HUES48 (cell line): ENCODE results near the gene LRP1B.

Source experiments
- H3K27ac ChIP-seq: one replicate; pipeline ENCODE4 v1.7.0; 2013; ENCODE audit warnings: low read depth, low read length, inconsistent platforms
- H3K27me3 ChIP-seq: 2 replicates; pipeline ENCODE4 v1.6.1; 2013; ENCODE audit warnings: mild to moderate bottlenecking, low read length; ENCODE audit not compliant: control insufficient read depth, insufficient read depth
- H3K36me3 ChIP-seq: 2 replicates; pipeline ENCODE4 v1.6.1; 2013; ENCODE audit warnings: low read length; ENCODE audit not compliant: control insufficient read depth, insufficient read depth
- H3K4me1 ChIP-seq: 2 replicates; pipeline ENCODE4 v1.6.1; 2013; ENCODE audit warnings: mild to moderate bottlenecking, low read length; ENCODE audit not compliant: control insufficient read depth, insufficient read depth
- H3K4me3 ChIP-seq: 2 replicates; pipeline ENCODE4 v1.5.1; 2013; ENCODE audit warnings: mild to moderate bottlenecking, low read depth, low read length
- H3K9ac ChIP-seq: 2 replicates; pipeline ENCODE4 v1.6.1; 2013; ENCODE audit warnings: mild to moderate bottlenecking, low read depth, low read length, moderate library complexity
- H3K9me3 ChIP-seq: 2 replicates; pipeline ENCODE4 v1.6.1; 2013; ENCODE audit warnings: low read length; ENCODE audit not compliant: control insufficient read depth, insufficient read depth

LRP1B gene

DNA sequence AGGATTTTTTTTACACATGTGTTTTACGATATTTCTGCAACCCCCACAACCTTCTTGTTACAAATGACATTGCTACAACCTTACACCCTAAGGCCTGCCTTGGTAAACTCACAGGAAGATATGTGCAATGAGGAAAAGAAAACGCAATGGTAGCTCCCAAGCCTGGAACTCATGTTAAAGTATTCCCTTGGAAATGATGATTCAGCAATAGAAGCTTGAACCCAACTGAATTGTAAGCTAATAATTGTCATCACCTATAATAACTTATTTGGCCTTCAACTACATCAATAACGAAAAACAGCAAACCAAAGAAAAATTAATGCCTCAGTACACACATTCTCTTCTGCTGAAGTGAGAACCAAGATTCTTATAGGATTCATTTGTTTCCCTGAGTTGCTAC, 491.0 kb downstream of the LRP1B start:
- no peaks in the 10 kb centered on the region for H3K36me3 ChIP-seq
- no peak overlapping the region for H3K27ac ChIP-seq
- no peaks in the 10 kb centered on the region for H3K4me1 ChIP-seq

DNA sequence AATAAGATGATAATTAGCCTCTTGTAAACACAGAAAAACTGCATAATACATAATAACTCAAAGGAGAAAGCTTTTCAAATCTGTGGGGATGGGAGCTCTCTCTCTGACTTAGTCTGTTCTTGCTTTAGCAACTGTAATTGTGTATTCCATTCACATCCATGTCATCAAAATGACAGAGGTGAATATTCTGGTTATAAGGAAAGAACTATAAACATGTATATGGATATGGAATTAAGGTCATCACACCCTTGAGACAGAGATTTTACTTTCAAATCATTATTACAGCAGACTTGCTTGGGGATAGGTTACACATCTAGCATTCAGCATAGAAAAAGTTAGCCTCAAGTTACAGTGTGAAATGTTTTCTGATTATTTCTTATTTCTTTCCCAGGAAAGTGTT, 497.7 kb downstream of the LRP1B start:
- H3K27me3 ChIP-seq = no peaks in the 10 kb centered on the region
- H3K4me3 ChIP-seq = no peak overlapping the region
- H3K9me3 ChIP-seq = no peaks in the 10 kb centered on the region
- no peaks in the 10 kb centered on the region for H3K36me3 ChIP-seq
- no peak overlapping the region for H3K9ac ChIP-seq
- no peak overlapping the region for H3K27ac ChIP-seq
- no peaks in the 10 kb centered on the region for H3K4me1 ChIP-seq

More for the DNA sequence above, 491.0 kb downstream of the LRP1B start:
- no peaks in the 10 kb centered on the region for H3K27me3 ChIP-seq
- no peak overlapping the region for H3K4me3 ChIP-seq
- H3K9ac ChIP-seq = no peak overlapping the region
- no peaks in the 10 kb centered on the region for H3K9me3 ChIP-seq

DNA sequence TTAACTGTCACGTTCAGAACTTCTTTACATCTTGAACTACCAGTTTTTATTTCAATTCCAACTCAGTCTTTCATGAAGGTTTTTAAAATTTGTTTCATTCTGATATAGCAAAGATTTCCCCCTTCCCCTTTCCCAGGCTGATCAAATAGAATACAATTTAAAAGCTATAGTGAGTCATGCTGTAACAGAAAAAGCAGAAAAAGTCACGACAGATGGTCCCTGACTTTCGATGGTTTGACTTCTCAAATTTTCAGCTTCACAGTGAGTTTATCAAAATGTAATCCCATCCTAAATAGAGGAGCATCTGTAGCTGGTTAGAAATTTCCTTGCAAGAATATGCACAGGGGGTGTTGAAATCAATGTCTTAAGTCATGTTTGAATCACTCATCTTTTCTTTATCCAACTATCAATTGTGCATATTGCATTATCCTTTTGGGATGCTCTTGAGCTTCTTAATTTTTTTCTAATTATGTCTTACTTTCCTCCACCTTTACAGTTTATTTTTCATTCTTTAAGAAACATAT, 500.3 kb downstream of the LRP1B start:
- Histone ChIP-seq H3K36me3 (no peaks in the 10 kb centered on the region), H3K27me3 (no peaks in the 10 kb centered on the region), H3K9ac (no peak overlapping the region), H3K9me3 (no peaks in the 10 kb centered on the region), H3K4me3 (no peak overlapping the region), H3K27ac (no peak overlapping the region), H3K4me1 (no peaks in the 10 kb centered on the region)

DNA sequence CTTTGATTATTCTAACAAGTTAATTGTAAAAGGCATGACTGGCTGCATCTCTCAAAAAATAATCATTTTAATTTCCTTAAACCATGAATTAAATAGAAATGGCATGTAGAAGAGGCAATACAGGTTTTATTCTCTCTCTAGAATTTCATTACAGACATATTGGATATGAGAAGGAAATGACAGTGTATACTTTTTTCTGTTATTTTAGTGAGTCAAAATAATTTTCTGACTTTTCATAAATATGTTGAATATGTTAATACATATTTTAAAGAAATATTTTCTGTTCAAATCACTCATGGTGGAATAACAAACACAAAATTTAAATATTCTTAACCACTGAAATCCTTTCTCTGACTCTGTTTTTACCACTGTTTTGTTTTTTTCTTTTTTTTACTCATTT, 510.4 kb downstream of the LRP1B start:
- no peaks in the 10 kb centered on the region for H3K9me3 ChIP-seq
- no peaks in the 10 kb centered on the region for H3K36me3 ChIP-seq
- no peak overlapping the region for H3K27ac ChIP-seq
- H3K4me1 ChIP-seq = no peaks in the 10 kb centered on the region
- no peak overlapping the region for H3K9ac ChIP-seq
- no peak overlapping the region for H3K4me3 ChIP-seq
- H3K27me3 ChIP-seq = no peaks in the 10 kb centered on the region

DNA sequence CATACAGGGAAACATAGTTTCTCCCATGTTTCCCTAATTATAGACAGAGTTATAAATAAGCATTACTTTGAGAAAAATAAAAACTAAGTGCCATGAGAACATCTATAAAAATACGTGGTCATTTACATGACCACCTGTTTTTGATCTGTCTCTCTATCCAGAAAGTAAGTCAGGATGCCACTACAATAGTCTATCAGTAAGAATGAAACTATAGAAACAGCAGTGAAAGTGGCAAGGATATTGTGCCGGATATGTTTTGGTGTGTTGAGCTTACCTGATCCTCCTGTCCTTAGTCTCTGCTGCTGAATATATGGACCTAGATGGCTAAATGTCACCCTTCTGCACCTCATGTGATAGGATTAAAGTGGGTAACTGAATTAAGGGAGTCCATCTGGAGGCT, 512.4 kb downstream of the LRP1B start:
- Histone ChIP-seq H3K4me3 (no peak overlapping the region), H3K36me3 (no peaks in the 10 kb centered on the region)

DNA sequence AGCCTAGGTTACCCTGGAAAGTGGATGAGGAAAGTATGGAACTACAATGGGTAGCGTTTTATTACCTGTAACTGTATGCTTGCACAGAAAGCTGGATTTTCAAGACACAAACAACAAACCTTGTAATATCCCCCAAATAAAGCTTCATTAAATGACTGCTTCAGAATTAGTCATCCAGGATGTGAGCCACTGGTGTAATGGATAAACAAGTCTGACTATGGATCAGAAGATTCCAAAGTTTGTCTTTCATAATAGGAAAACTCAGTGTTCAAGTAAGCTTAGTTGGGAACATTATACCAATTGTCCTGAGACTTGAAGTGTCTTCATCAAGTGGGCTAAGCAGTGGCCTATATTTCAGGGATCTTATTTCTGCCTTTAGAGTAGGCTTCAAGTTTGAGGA, 518.8 kb downstream of the LRP1B start:
- H3K36me3 ChIP-seq = no peaks in the 10 kb centered on the region
- no peaks in the 10 kb centered on the region for H3K27me3 ChIP-seq
- peak overlapping the region; percentile 94 for H3K27ac ChIP-seq
- H3K4me3 ChIP-seq = 0 out of 2 replicates have a peak overlapping the region, but pooled peaks have one; percentile 49
- no peaks in the 10 kb centered on the region for H3K9me3 ChIP-seq
- H3K9ac ChIP-seq = peak overlapping the region; percentile 54
- peaks cover 32% of the 10 kb centered on the region for H3K4me1 ChIP-seq

More for the DNA sequence above, 512.4 kb downstream of the LRP1B start:
- Histone ChIP-seq H3K4me1 (no peaks in the 10 kb centered on the region), H3K27me3 (no peaks in the 10 kb centered on the region), H3K27ac (no peak overlapping the region), H3K9ac (no peak overlapping the region), H3K9me3 (no peaks in the 10 kb centered on the region)

DNA sequence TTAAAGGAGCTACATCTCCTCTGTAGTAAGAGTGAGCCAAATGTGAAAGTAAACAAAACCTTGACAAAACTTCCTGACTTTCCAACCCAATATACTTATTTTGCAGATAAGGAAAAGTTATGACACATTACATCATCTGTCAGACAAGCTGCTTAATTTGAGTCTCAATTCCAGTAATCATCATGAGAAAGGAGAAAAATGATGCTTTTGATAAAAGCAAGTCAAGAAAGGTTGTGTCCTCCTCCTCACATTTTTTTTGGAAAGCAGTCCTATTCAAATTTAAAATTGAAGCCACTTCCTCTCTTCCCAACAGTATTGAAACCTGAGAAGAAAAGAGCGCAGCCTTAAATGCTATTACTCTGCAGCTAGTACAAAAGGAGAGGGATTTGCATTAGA, 519.6 kb downstream of the LRP1B start:
- no peaks in the 10 kb centered on the region for H3K27me3 ChIP-seq
- H3K36me3 ChIP-seq = no peaks in the 10 kb centered on the region
- peak overlapping the region; percentile 54; the same call in 1 of the 2 replicates for H3K9ac ChIP-seq
- H3K4me1 ChIP-seq = peaks cover 32% of the 10 kb centered on the region
- peak overlapping the region; percentile 94 for H3K27ac ChIP-seq
- H3K4me3 ChIP-seq = peak overlapping the region; percentile 49
- no peaks in the 10 kb centered on the region for H3K9me3 ChIP-seq

DNA sequence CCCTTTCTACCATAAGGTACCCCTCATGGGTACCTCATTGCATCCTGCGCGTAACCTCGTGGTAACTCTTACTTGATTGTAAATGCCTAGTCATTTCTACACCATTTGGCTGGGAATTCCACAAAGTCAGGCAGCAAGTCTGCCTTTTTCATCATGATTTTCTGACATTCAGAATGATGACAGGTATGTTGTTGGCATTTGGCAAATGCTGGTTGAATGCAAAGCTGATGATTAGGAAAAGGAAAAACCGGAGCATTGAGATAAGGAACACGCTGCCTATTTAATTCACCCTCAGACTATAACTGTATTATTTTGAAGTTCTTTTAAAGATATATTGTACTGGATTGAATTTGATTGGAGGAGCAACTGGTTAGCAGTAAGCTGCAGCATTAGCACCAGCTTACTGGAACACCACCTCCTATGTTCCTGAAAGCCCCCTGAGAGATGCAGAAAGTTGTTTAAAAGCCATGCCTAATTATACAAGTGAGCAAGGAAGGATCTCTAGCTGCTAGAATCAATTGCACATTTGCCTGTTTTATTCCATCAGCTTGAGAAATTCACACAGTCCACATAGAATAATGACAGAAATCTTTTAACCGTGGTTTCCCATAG, 520.1 kb downstream of the LRP1B start:
- H3K27ac ChIP-seq = peak overlapping the region; percentile 94
- peaks cover 32% of the 10 kb centered on the region for H3K4me1 ChIP-seq
- H3K27me3 ChIP-seq = no peaks in the 10 kb centered on the region
- H3K9me3 ChIP-seq = no peaks in the 10 kb centered on the region
- H3K36me3 ChIP-seq = no peaks in the 10 kb centered on the region
- H3K4me3 ChIP-seq = peak overlapping the region; percentile 41
- peak overlapping the region; percentile 7; the same call in 1 of the 2 replicates for H3K9ac ChIP-seq

DNA sequence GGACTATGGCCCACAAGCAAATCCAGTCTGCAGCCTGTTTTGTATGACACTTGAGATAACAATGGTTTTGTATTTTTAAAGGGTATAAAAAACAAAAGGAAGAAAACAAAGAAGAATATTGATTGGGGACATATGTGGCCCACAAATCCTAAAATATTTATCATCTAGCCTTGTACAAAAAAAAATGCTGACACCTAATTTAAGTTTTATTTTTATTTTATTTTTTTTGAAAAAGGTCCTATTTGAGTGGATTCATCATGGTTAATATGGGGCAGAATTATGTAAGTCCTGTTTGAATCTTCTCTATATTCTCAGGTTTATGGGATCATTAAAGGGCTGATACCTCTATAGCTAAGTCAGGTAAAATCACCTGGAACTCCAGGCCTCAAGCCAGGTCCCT, 525.7 kb downstream of the LRP1B start:
- H3K27ac ChIP-seq = no peak overlapping the region
- peaks cover 8% of the 10 kb centered on the region; the same call in 1 of the 2 replicates for H3K4me1 ChIP-seq
- H3K9ac ChIP-seq = no peak overlapping the region
- H3K27me3 ChIP-seq = no peaks in the 10 kb centered on the region
- H3K36me3 ChIP-seq = no peaks in the 10 kb centered on the region
- no peak overlapping the region for H3K4me3 ChIP-seq
- H3K9me3 ChIP-seq = no peaks in the 10 kb centered on the region

DNA sequence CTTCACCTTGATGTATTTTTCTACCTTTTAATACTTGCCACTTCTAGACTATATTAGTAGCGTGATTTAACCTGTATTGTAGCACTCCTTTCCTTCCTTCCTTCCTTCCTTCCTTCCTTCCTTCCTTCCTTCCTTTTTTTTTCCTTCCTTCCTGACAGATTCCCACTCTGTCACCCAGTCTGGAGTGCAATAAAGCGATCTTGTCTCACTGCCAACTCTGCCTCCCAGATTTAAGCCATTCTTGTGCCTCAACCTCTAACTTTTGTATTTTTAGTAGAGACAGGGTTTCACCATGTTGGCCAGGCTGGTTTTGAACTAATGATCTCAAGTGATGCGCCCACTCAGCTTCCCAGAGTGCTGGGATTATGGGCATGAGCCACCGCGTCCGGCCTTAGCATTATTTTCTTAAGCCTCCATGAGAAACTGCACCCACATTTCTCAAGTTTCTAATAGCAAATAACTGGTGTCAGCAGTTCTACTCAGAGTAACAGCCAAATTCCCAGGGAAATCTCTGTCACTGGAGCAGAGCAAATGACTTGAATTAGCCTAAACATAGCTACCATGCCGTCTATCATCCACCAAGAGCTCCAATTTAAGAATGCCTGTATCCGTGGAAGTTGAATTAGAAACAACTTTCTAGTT, 529.2 kb downstream of the LRP1B start:
- Histone ChIP-seq H3K27ac (no peak overlapping the region), H3K4me3 (no peak overlapping the region), H3K4me1 (no peaks in the 10 kb centered on the region), H3K9me3 (no peaks in the 10 kb centered on the region), H3K27me3 (no peaks in the 10 kb centered on the region), H3K36me3 (no peaks in the 10 kb centered on the region), H3K9ac (no peak overlapping the region)

DNA sequence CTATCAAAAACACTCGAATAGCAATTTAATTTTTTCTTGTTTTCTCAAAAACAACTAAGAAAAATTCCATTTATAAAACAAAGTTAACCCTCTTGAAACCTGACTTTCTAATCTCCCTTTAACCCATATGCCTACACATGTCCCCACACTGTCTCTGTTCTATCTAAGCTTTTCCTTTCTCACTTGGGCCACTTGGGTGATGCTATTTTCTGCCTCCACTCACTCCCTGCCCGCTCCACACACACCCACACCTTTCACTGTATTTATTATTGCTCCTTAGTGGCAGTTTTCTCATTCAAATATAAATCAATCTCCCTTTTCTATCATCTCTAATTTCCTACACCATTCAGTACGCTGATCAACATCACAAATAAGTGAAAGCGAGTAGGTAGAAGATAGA, 531.1 kb downstream of the LRP1B start:
- no peaks in the 10 kb centered on the region for H3K27me3 ChIP-seq
- no peak overlapping the region for H3K27ac ChIP-seq
- H3K9me3 ChIP-seq = no peaks in the 10 kb centered on the region
- no peaks in the 10 kb centered on the region for H3K36me3 ChIP-seq
- H3K9ac ChIP-seq = no peak overlapping the region
- no peak overlapping the region for H3K4me3 ChIP-seq
- no peaks in the 10 kb centered on the region for H3K4me1 ChIP-seq
